IMR-90 (cell line): ENCODE data around the gene CRYGA. TPM values are rescaled to one million over a fixed set of nuclear protein-coding genes. Genes with fewer than 3 reads are reported as not detected.

ENCODE experiments used
- ATAC-seq: fragments of 200-7000 bp; cut with Tn5 transposase; 2 replicates; pipeline ENCODE4 v1.9.1; 2020; ENCODE audit warnings: low read depth, mild to moderate bottlenecking, moderate library complexity
- BruUV-seq: library from RNA; stranded (reverse); fragments of 400-500 nt; replicated peaks from 2 replicates; lab custom pipeline; 2021; lab: Mats Ljungman, UMichigan
- CTCF ChIA-PET: fragments of 300-600 bp; formaldehyde crosslinking; extraction: SDS; loops from one replicate; lab custom pipeline; 2021; ENCODE audit warnings: antibody characterized with exemption; lab: Yijun Ruan, JAX
- POLR2A ChIA-PET: fragments of 300-600 bp; sonication (Branson Sonifier 250); formaldehyde crosslinking; loops from one replicate; lab custom pipeline; 2022; ENCODE audit warnings: antibody characterized with exemption; ENCODE audit not compliant: unreplicated experiment; lab: Charles Lee
- DNase-seq: peaks from one replicate; pipeline ENCODE4 v3.0.0; 2013
- H2AFZ ChIP-seq: replicated peaks from 2 replicates; pipeline ENCODE3; 2013; ENCODE audit warnings: low read length, mild to moderate bottlenecking; ENCODE audit not compliant: poor library complexity
- H2AK5ac ChIP-seq: 2 replicates; pipeline ENCODE4 v1.6.1; 2013; ENCODE audit warnings: low read depth, low read length, inconsistent platforms
- H2AK9ac ChIP-seq: replicated peaks from 2 replicates; pipeline ENCODE3; 2013; ENCODE audit warnings: mild to moderate bottlenecking, low read depth, low read length, moderate library complexity; ENCODE audit not compliant: poor library complexity
- H2BK120ac ChIP-seq: 2 replicates; pipeline ENCODE4 v1.6.1; 2013; ENCODE audit warnings: low read depth, low read length, inconsistent platforms
- H2BK15ac ChIP-seq: 3 replicates; pipeline ENCODE4 v1.6.1; 2013; ENCODE audit warnings: low read depth, low read length, inconsistent platforms
- H2BK20ac ChIP-seq: 2 replicates; pipeline ENCODE4 v1.6.1; 2013; ENCODE audit warnings: low read depth, mild to moderate bottlenecking, inconsistent platforms, low read length, moderate library complexity
- H2BK5ac ChIP-seq: 2 replicates; pipeline ENCODE4 v1.6.1; 2013; ENCODE audit warnings: mild to moderate bottlenecking, low read depth, low read length, inconsistent platforms; ENCODE audit not compliant: poor library complexity, severe bottlenecking
- H3K14ac ChIP-seq: replicated peaks from 2 replicates; pipeline ENCODE4 v1.6.1; 2013; ENCODE audit warnings: low read depth, low read length, inconsistent platforms
- H3K18ac ChIP-seq: 2 replicates; pipeline ENCODE4 v1.6.1; 2013; ENCODE audit warnings: low read depth, low read length, control low read depth
- H3K23ac ChIP-seq: 2 replicates; pipeline ENCODE4 v1.6.1; 2013; ENCODE audit warnings: low read depth, low read length, inconsistent platforms
- H3K27ac ChIP-seq: 2 replicates; pipeline ENCODE4 v1.5.1; 2013; ENCODE audit warnings: mild to moderate bottlenecking, control low read depth, low read length; ENCODE audit not compliant: insufficient read depth
- H3K27me3 ChIP-seq: 2 replicates; pipeline ENCODE4 v1.6.1; 2013; ENCODE audit warnings: low read length; ENCODE audit not compliant: control insufficient read depth, insufficient read depth
- H3K36me3 ChIP-seq: 2 replicates; pipeline ENCODE4 v1.6.1; 2013; ENCODE audit warnings: low read length, mixed read lengths; ENCODE audit not compliant: control insufficient read depth, insufficient read depth
- H3K4ac ChIP-seq: 2 replicates; pipeline ENCODE4 v1.6.1; 2013; ENCODE audit warnings: low read depth, low read length, inconsistent platforms
- H3K4me1 ChIP-seq: 2 replicates; pipeline ENCODE4 v1.6.1; 2013; ENCODE audit warnings: low read length, mixed read lengths; ENCODE audit not compliant: control insufficient read depth, insufficient read depth
- H3K4me2 ChIP-seq: 2 replicates; pipeline ENCODE4 v1.6.1; 2013; ENCODE audit warnings: low read depth, mild to moderate bottlenecking, control low read depth, low read length, moderate library complexity
- H3K4me3 ChIP-seq: 2 replicates; pipeline ENCODE4 v1.5.1; 2013; ENCODE audit warnings: low read depth, mild to moderate bottlenecking, control low read depth, low read length, moderate library complexity; ENCODE audit not compliant: insufficient read depth
- H3K56ac ChIP-seq: 2 replicates; pipeline ENCODE4 v1.6.1; 2013; ENCODE audit warnings: low read length, inconsistent platforms; ENCODE audit not compliant: insufficient read depth; ENCODE audit errors: extremely low read depth
- H3K79me1 ChIP-seq, 2 experiments: 2 replicates each; pipeline ENCODE4 v1.6.1; 2013; ENCODE audit warnings: low read length in 2 of 2, inconsistent platforms in 1 of 2, low read depth in 1 of 2
- H3K9ac ChIP-seq: 2 replicates; pipeline ENCODE4 v1.6.1; 2013; ENCODE audit warnings: low read depth, low read length, control low read depth
- H3K9me1 ChIP-seq: 2 replicates; pipeline ENCODE4 v1.6.1; 2013; ENCODE audit warnings: low read length, inconsistent platforms; ENCODE audit not compliant: insufficient read depth
- H3K9me3 ChIP-seq: 2 replicates; pipeline ENCODE4 v1.6.1; 2013; ENCODE audit warnings: low read length; ENCODE audit not compliant: control insufficient read depth, insufficient read depth
- H4K20me1 ChIP-seq: 2 replicates; pipeline ENCODE4 v1.6.1; 2013; ENCODE audit warnings: low read length, inconsistent platforms; ENCODE audit not compliant: insufficient read depth
- H4K5ac ChIP-seq: 2 replicates; pipeline ENCODE4 v1.6.1; 2013; ENCODE audit warnings: mild to moderate bottlenecking, low read depth, low read length, control low read depth
- H4K8ac ChIP-seq, 2 experiments: 2 replicates each; pipeline ENCODE4 v1.6.1; 2013; ENCODE audit warnings: low read depth in 2 of 2, low read length in 2 of 2, control low read depth in 1 of 2, inconsistent platforms in 1 of 2
- H4K91ac ChIP-seq: 2 replicates; pipeline ENCODE4 v1.6.1; 2013; ENCODE audit warnings: low read depth, low read length, inconsistent platforms; ENCODE audit not compliant: insufficient read depth
- BHLHE40 ChIP-seq: fragments of 150-350 bp; IDR thresholded peaks from 2 replicates; pipeline ENCODE4 v1.6.1; 2016; ENCODE audit warnings: mild to moderate bottlenecking, low read depth, low read length
- CEBPB ChIP-seq: IDR thresholded peaks from 2 replicates; pipeline ENCODE4 v1.6.1; 2012; ENCODE audit warnings: low read depth, low read length, improper control_type of control experiment
- RAD21 ChIP-seq: IDR thresholded peaks from 2 replicates; pipeline ENCODE4 v1.6.1; 2012; ENCODE audit warnings: low read length, improper control_type of control experiment
- RCOR1 ChIP-seq: IDR thresholded peaks from 2 replicates; pipeline ENCODE4 v1.6.1; 2012; ENCODE audit warnings: mild to moderate bottlenecking, low read length, improper control_type of control experiment; ENCODE audit not compliant: insufficient replicate concordance
- RFX5 ChIP-seq: IDR thresholded peaks from 2 replicates; pipeline ENCODE4 v1.8.0; 2012; ENCODE audit warnings: low read depth, mild to moderate bottlenecking, low read length, moderate library complexity
- SMC3 ChIP-seq: fragments of 150-350 bp; IDR thresholded peaks from 2 replicates; pipeline ENCODE4 v1.6.1; 2016; ENCODE audit warnings: low read depth, mild to moderate bottlenecking, antibody characterized with exemption, low read length, moderate library complexity
- WGBS, 2 experiments: methylation state at CpG; one replicate each; pipeline versions ENCODE4 v1.1.5 to v1.1.7; 2013; ENCODE audit warnings: missing lambda C conversion rate in 2 of 2; ENCODE audit not compliant: insufficient read length in 1 of 2; ENCODE audit errors: extremely low coverage in 2 of 2; 5-methylcytosine and 5-hydroxymethylcytosine counted together
- dilution Hi-C: fragments of 300-500 bp; cut with HindIII; formaldehyde crosslinking; loops from one replicate; pipeline ENCODE4 v1.14.3; 2018; ENCODE audit warnings: low sequenced_read_pairs; ENCODE audit not compliant: unreplicated experiment
- in situ Hi-C: fragments of 300-500 bp; cut with MboI; formaldehyde crosslinking; loops from 3 replicates; pipeline ENCODE4 v1.14.3; 2019; ENCODE audit warnings: low sequenced_read_pairs, inconsistent platforms, mixed read lengths
- intact Hi-C: fragments of 100-400 bp; cut with micrococcal nuclease; formaldehyde crosslinking; loops from 2 replicates; pipeline ENCODE4 v1.10.0; 2022
- polyA plus RNA-seq, 3 experiments: library from polyadenylated mRNA; depleted of rRNA; stranded (reverse); fragments of >200 nt; gene quantifications; 2 replicates each; pipeline ENCODE4 v1.2.3, GENCODE V29; 2012; ENCODE audit warnings: low replicate concordance in 1 of 3
- total RNA-seq: library from RNA; depleted of rRNA; stranded (reverse); fragments of >200 nt; gene quantifications from 2 replicates; pipeline ENCODE4 v1.2.3, GENCODE V29; 2012
- TF ChIP-seq, protein P1 (sequence below): conservative IDR thresholded peaks from 2 replicates; pipeline ENCODE4 v1.5.1; 2012; ENCODE audit warnings: mild to moderate bottlenecking, low read depth, low read length, improper control_type of control experiment

Gene CRYGA
- total and polyA plus RNA-seq, 2 of the 4 experiments (the other 2 are of a cell fraction), result not detected

DNA sequence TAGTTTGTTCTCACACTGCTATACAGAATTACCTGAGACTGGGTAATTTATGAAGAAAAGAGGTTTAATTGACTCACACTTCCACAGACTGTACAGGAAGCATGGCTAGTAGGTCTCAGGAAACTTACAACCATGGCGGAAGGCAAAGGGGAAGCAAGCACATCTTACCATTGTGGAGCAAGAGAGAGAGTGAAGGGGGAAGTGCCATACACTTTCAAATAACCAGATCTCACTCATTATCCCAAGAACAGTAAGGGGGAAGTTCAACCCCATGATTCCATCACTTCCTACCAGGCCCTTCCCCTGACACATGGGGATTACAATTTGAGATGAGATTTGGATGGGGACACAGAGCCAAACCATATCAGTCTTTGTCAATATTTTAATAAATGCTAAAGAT is 12.4 kb downstream of the CRYGA start:
- H4K5ac ChIP-seq, result no peak overlapping the region
- H3K36me3 ChIP-seq, result no peaks in the 10 kb centered on the region
- in situ Hi-C loops (no loop called here), dilution Hi-C loops (no loop called here), intact Hi-C loops (loop anchor here (1.0 kb wide), 1 partner anchor 41 kb away; no protein-coding TSS in a partner anchor)
- H3K9me3 ChIP-seq, result no peaks in the 10 kb centered on the region
- no peaks in the 10 kb centered on the region for H4K20me1 ChIP-seq
- H2BK20ac ChIP-seq, result no peak overlapping the region
- H3K27me3 ChIP-seq, result 0 out of 2 replicates have a peak, but pooled peaks cover 1% of the 10 kb centered on the region
- no peak overlapping the region for H3K14ac ChIP-seq
- H3K4ac ChIP-seq, result no peak overlapping the region
- ChIA-PET CTCF (no interaction called here), POLR2A (no interaction called here)
- no peak overlapping the region for H3K56ac ChIP-seq
- H3K9me1 ChIP-seq, result no peaks in the 10 kb centered on the region
- no peak overlapping the region for H3K18ac ChIP-seq
- no peak overlapping the region for H3K23ac ChIP-seq
- H3K27ac ChIP-seq, result no peak overlapping the region
- no peak overlapping the region for H2BK15ac ChIP-seq
- no peak overlapping the region for H2BK5ac ChIP-seq
- ATAC-seq, result no peak
- WGBS, 2 experiments, result no CpG with 5 or more reads among the region's 1 CpG
- H3K9ac ChIP-seq, result no peak overlapping the region
- H3K79me1 ChIP-seq, result no peaks in the 10 kb centered on the region
- H2AK9ac ChIP-seq, result no peak overlapping the region
- H3K4me3 ChIP-seq, result no peak overlapping the region
- no peak overlapping the region for H3K4me2 ChIP-seq
- DNase-seq, result no peak
- no peak overlapping the region for H2AK5ac ChIP-seq
- H3K4me1 ChIP-seq, result no peaks in the 10 kb centered on the region
- no TSS peak for BruUV-seq
- H4K8ac ChIP-seq, result no peak overlapping the region
- no peak overlapping the region for H2BK120ac ChIP-seq
- no peak overlapping the region for H4K91ac ChIP-seq
- H2AFZ ChIP-seq, result no peak overlapping the region
- TF ChIP-seq BHLHE40 (no peak), SMC3 (no peak), RAD21 (no peak), RCOR1 (no peak), CEBPB (no peak), RFX5 (no peak)
- TF ChIP-seq, protein P1, sequence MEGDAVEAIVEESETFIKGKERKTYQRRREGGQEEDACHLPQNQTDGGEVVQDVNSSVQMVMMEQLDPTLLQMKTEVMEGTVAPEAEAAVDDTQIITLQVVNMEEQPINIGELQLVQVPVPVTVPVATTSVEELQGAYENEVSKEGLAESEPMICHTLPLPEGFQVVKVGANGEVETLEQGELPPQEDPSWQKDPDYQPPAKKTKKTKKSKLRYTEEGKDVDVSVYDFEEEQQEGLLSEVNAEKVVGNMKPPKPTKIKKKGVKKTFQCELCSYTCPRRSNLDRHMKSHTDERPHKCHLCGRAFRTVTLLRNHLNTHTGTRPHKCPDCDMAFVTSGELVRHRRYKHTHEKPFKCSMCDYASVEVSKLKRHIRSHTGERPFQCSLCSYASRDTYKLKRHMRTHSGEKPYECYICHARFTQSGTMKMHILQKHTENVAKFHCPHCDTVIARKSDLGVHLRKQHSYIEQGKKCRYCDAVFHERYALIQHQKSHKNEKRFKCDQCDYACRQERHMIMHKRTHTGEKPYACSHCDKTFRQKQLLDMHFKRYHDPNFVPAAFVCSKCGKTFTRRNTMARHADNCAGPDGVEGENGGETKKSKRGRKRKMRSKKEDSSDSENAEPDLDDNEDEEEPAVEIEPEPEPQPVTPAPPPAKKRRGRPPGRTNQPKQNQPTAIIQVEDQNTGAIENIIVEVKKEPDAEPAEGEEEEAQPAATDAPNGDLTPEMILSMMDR, result no peak
